ENCODE results near the gene DTNBP1.

Gene DTNBP1

GRCh38 chr6:15662326-15663129, at the start of gene DTNBP1:
TSS of gene DTNBP1 (minus strand) at chr6:15663028. CDS start at chr6:15662869, 159 bp downstream.
- no peaks in the 10 kb centered on the region for H3K36me3 ChIP-seq (ENCODE audit: insufficient read depth, low read length)
- peak within 1 kb of the TSS; percentile 71 to 93 for H3K4me3 ChIP-seq (ENCODE audit: low read depth in 1 of 2, low read length in 2 of 2)
- H3K4me1 ChIP-seq (ENCODE audit: insufficient read depth, low read length): peaks cover 13% of the 10 kb centered on the region
- no peaks in the 10 kb centered on the region for H3K27me3 ChIP-seq (ENCODE audit: control insufficient read depth in 1 of 2, insufficient read depth in 2 of 2, low read length in 2 of 2)
- H3K27ac ChIP-seq (ENCODE audit: low read depth, low read length): peak within 1 kb of the TSS; percentile 85
- no peaks in the 10 kb centered on the region for H3K9me3 ChIP-seq (ENCODE audit: low read length)
- H3K9ac ChIP-seq (ENCODE audit: low read length): peak within 1 kb of the TSS; percentile 60

GRCh38 chr6:15709651-15710269, 46.9 kb upstream of the DTNBP1 start:
- H3K9ac ChIP-seq (ENCODE audit: low read length): no peak overlapping the region

GRCh38 chr6:15708231-15708630, 45.4 kb upstream of the DTNBP1 start:
- H3K27ac ChIP-seq (ENCODE audit: low read depth, low read length): no peak overlapping the region
- H3K4me1 ChIP-seq (ENCODE audit: insufficient read depth, low read length): no peaks in the 10 kb centered on the region
- H3K27me3 ChIP-seq (ENCODE audit: control insufficient read depth in 1 of 2, insufficient read depth in 2 of 2, low read length in 2 of 2): no peaks in the 10 kb centered on the region
- no peaks in the 10 kb centered on the region for H3K9me3 ChIP-seq (ENCODE audit: low read length)
- no peak overlapping the region for H3K9ac ChIP-seq (ENCODE audit: low read length)
- H3K36me3 ChIP-seq (ENCODE audit: insufficient read depth, low read length): no peaks in the 10 kb centered on the region
- no peak overlapping the region for H3K4me3 ChIP-seq (ENCODE audit: low read depth in 1 of 2, low read length in 2 of 2)

More at GRCh38 chr6:15709651-15710269, 46.9 kb upstream of the DTNBP1 start:
- H3K36me3 ChIP-seq (ENCODE audit: insufficient read depth, low read length): no peaks in the 10 kb centered on the region
- H3K27ac ChIP-seq (ENCODE audit: low read depth, low read length): no peak overlapping the region
- no peaks in the 10 kb centered on the region for H3K27me3 ChIP-seq (ENCODE audit: control insufficient read depth in 1 of 2, insufficient read depth in 2 of 2, low read length in 2 of 2)
- no peaks in the 10 kb centered on the region for H3K4me1 ChIP-seq (ENCODE audit: insufficient read depth, low read length)
- no peak overlapping the region for H3K4me3 ChIP-seq (ENCODE audit: low read depth in 1 of 2, low read length in 2 of 2)
- no peaks in the 10 kb centered on the region for H3K9me3 ChIP-seq (ENCODE audit: low read length)

- H3K9ac ChIP-seq (ENCODE audit: low read length): no peak overlapping the region
- H3K27ac ChIP-seq (ENCODE audit: low read depth, low read length): no peak overlapping the region
- H3K36me3 ChIP-seq (ENCODE audit: insufficient read depth, low read length): no peaks in the 10 kb centered on the region
- H3K4me1 ChIP-seq (ENCODE audit: insufficient read depth, low read length): no peaks in the 10 kb centered on the region
- no peak overlapping the region for H3K4me3 ChIP-seq (ENCODE audit: low read depth in 1 of 2, low read length in 2 of 2)
- no peaks in the 10 kb centered on the region for H3K27me3 ChIP-seq (ENCODE audit: control insufficient read depth in 1 of 2, insufficient read depth in 2 of 2, low read length in 2 of 2)
- no peaks in the 10 kb centered on the region for H3K9me3 ChIP-seq (ENCODE audit: low read length)
These were observed 43.2 kb upstream of the DTNBP1 start for GRCh38 chr6:15705981-15706380.

GRCh38 chr6:15698471-15698870, 35.6 kb upstream of the DTNBP1 start:
- H3K27me3 ChIP-seq (ENCODE audit: control insufficient read depth in 1 of 2, insufficient read depth in 2 of 2, low read length in 2 of 2): no peaks in the 10 kb centered on the region
- no peak overlapping the region for H3K4me3 ChIP-seq (ENCODE audit: low read depth in 1 of 2, low read length in 2 of 2)

GRCh38 chr6:15697895-15698294, 35.1 kb upstream of the DTNBP1 start:
- no peak overlapping the region for H3K27ac ChIP-seq (ENCODE audit: low read depth, low read length)
- no peak overlapping the region for H3K9ac ChIP-seq (ENCODE audit: low read length)
- no peaks in the 10 kb centered on the region for H3K27me3 ChIP-seq (ENCODE audit: control insufficient read depth in 1 of 2, insufficient read depth in 2 of 2, low read length in 2 of 2)
- H3K4me3 ChIP-seq (ENCODE audit: low read depth in 1 of 2, low read length in 2 of 2): no peak overlapping the region
- H3K9me3 ChIP-seq (ENCODE audit: low read length): no peaks in the 10 kb centered on the region
- H3K4me1 ChIP-seq (ENCODE audit: insufficient read depth, low read length): no peaks in the 10 kb centered on the region
- H3K36me3 ChIP-seq (ENCODE audit: insufficient read depth, low read length): no peaks in the 10 kb centered on the region

More at GRCh38 chr6:15698471-15698870, 35.6 kb upstream of the DTNBP1 start:
- H3K36me3 ChIP-seq (ENCODE audit: insufficient read depth, low read length): no peaks in the 10 kb centered on the region
- H3K9ac ChIP-seq (ENCODE audit: low read length): no peak overlapping the region
- H3K9me3 ChIP-seq (ENCODE audit: low read length): no peaks in the 10 kb centered on the region
- H3K27ac ChIP-seq (ENCODE audit: low read depth, low read length): no peak overlapping the region
- H3K4me1 ChIP-seq (ENCODE audit: insufficient read depth, low read length): no peaks in the 10 kb centered on the region

- no peak overlapping the region for H3K9ac ChIP-seq (ENCODE audit: low read length)
- H3K27ac ChIP-seq (ENCODE audit: low read depth, low read length): no peak overlapping the region
- H3K36me3 ChIP-seq (ENCODE audit: insufficient read depth, low read length): no peaks in the 10 kb centered on the region
- no peaks in the 10 kb centered on the region for H3K9me3 ChIP-seq (ENCODE audit: low read length)
- no peaks in the 10 kb centered on the region for H3K27me3 ChIP-seq (ENCODE audit: control insufficient read depth in 1 of 2, insufficient read depth in 2 of 2, low read length in 2 of 2)
- no peaks in the 10 kb centered on the region for H3K4me1 ChIP-seq (ENCODE audit: insufficient read depth, low read length)
- H3K4me3 ChIP-seq (ENCODE audit: low read depth in 1 of 2, low read length in 2 of 2): peak overlapping the region; percentile 30 to 47
These were observed 28.5 kb upstream of the DTNBP1 start for GRCh38 chr6:15691250-15691869.

- H3K36me3 ChIP-seq (ENCODE audit: insufficient read depth, low read length): no peaks in the 10 kb centered on the region
- H3K27me3 ChIP-seq (ENCODE audit: control insufficient read depth in 1 of 2, insufficient read depth in 2 of 2, low read length in 2 of 2): no peaks in the 10 kb centered on the region
- H3K27ac ChIP-seq (ENCODE audit: low read depth, low read length): no peak overlapping the region
- no peaks in the 10 kb centered on the region for H3K4me1 ChIP-seq (ENCODE audit: insufficient read depth, low read length)
- H3K9ac ChIP-seq (ENCODE audit: low read length): no peak overlapping the region
- H3K9me3 ChIP-seq (ENCODE audit: low read length): no peaks in the 10 kb centered on the region
- no peak overlapping the region for H3K4me3 ChIP-seq (ENCODE audit: low read depth in 1 of 2, low read length in 2 of 2)
These were observed 27.7 kb upstream of the DTNBP1 start for GRCh38 chr6:15690510-15690909.

GRCh38 chr6:15689586-15690482, 27.0 kb upstream of the DTNBP1 start:
- Histone ChIP-seq H3K36me3 (ENCODE audit: insufficient read depth, low read length) (no peaks in the 10 kb centered on the region), H3K27ac (ENCODE audit: low read depth, low read length) (no peak overlapping the region), H3K9me3 (ENCODE audit: low read length) (no peaks in the 10 kb centered on the region), H3K27me3 (ENCODE audit: control insufficient read depth in 1 of 2, insufficient read depth in 2 of 2, low read length in 2 of 2) (no peaks in the 10 kb centered on the region), H3K4me3 (ENCODE audit: low read depth in 1 of 2, low read length in 2 of 2) (no peak overlapping the region), H3K9ac (ENCODE audit: low read length) (no peak overlapping the region), H3K4me1 (ENCODE audit: insufficient read depth, low read length) (no peaks in the 10 kb centered on the region)

- Histone ChIP-seq H3K9ac (ENCODE audit: low read length) (no peak overlapping the region), H3K27ac (ENCODE audit: low read depth, low read length) (no peak overlapping the region), H3K9me3 (ENCODE audit: low read length) (no peaks in the 10 kb centered on the region), H3K4me3 (ENCODE audit: low read depth in 1 of 2, low read length in 2 of 2) (no peak overlapping the region), H3K27me3 (ENCODE audit: control insufficient read depth in 1 of 2, insufficient read depth in 2 of 2, low read length in 2 of 2) (no peaks in the 10 kb centered on the region), H3K36me3 (ENCODE audit: insufficient read depth, low read length) (no peaks in the 10 kb centered on the region), H3K4me1 (ENCODE audit: insufficient read depth, low read length) (no peaks in the 10 kb centered on the region)
These were observed 22.8 kb upstream of the DTNBP1 start for GRCh38 chr6:15685619-15686018.
